ENCODE data around the gene PRDX5. TPM values are rescaled to one million over a fixed set of nuclear protein-coding genes. Genes with fewer than 3 reads are reported as not detected.

PRDX5 gene
- total and polyA plus RNA-seq, 9 of the 15 experiments (the other 6 are each of a cell fraction or from before 2014, with no cell fraction given) = 40.8 to 327 (median 204) TPM

GRCh38 chr11:64269540-64270220 lies 48.2 kb upstream of the PRDX5 start (continued):
- TF ChIP-seq MGA (IDR thresholded peaks at IDR 0.05) (peak; percentile 58), NCOR1 (IDR thresholded peaks at IDR 0.05) (peak; percentile 14; the same call in 1 of the 2 replicates), MEIS2 (IDR thresholded peaks at IDR 0.05; ENCODE audit: partially characterized antibody) (peak; percentile 53), MLLT1 (IDR thresholded peaks at IDR 0.05) (0 out of 4 replicates have a peak, but pooled peaks of 1 of the 2 experiments have one; percentile 28), MITF (IDR thresholded peaks at IDR 0.05) (no peak), FOXK2 (conservative IDR thresholded peaks at IDR 0.05 in 1 of 2, IDR thresholded peaks at IDR 0.05 in 1 of 2; ENCODE audit: low read depth in 2 of 2) (peak; percentile 74 to 78; a peak in 3 of 4 replicates), POLR2H (tag; IDR thresholded peaks at IDR 0.05; ENCODE audit: low read depth) (peak; percentile 86), C11orf30 (IDR thresholded peaks at IDR 0.05; ENCODE audit: low read depth) (peak; percentile 66; the same call in 1 of the 2 replicates), ESRRA (IDR thresholded peaks at IDR 0.05; ENCODE audit: borderline replicate concordance, low read depth) (peak; percentile 97), ZNF707 (CRISPR knock-in tag; conservative IDR thresholded peaks at IDR 0.05) (no peak), TGIF2 (CRISPR knock-in tag; IDR thresholded peaks at IDR 0.05) (no peak)
